Heart right ventricle (tissue), 16 donors: ENCODE results near the gene CFAP119. TPM values are rescaled to one million over a fixed set of nuclear protein-coding genes. Genes with fewer than 3 reads are reported as not detected.

Experiments used
- ATAC-seq, 8 donors: fragments of 200-7000 bp; cut with Tn5 transposase; one replicate each; pipeline ENCODE4 v1.9.1; 2020; ENCODE audit warnings: mild to moderate bottlenecking in 8 of 8, moderate library complexity in 8 of 8, moderate number of reproducible peaks in 1 of 8
- DNase-seq, 2 donors: peaks; one replicate each; pipeline ENCODE4 v3.0.0-alpha.2; 2020
- H3K27ac ChIP-seq, 10 donors: fragments of 200-600 bp; sonication (generic) in 2 of 10; one replicate each; pipeline versions ENCODE4 v1.5.0 to v1.8.0; 2020 to 2022; ENCODE audit warnings: mild to moderate bottlenecking in 3 of 10
- H3K27me3 ChIP-seq, 7 donors: fragments of 200-600 bp; one replicate each; pipeline ENCODE4 v1.8.0; 2021 to 2022; ENCODE audit warnings: mild to moderate bottlenecking in 2 of 7
- H3K36me3 ChIP-seq, 9 donors: fragments of 200-600 bp; sonication (generic) in 1 of 9; one replicate each; pipeline versions ENCODE4 v1.5.0 to v1.8.0; 2020 to 2022; ENCODE audit warnings: mild to moderate bottlenecking in 2 of 9
- H3K4me1 ChIP-seq, 9 donors: fragments of 200-600 bp; sonication (generic) in 1 of 9; one replicate each; pipeline versions ENCODE4 v1.5.0 to v1.8.0; 2020 to 2022; ENCODE audit warnings: mild to moderate bottlenecking in 4 of 9
- H3K4me3 ChIP-seq, 10 donors: fragments of 200-600 bp; sonication (generic) in 2 of 10; one replicate each; pipeline versions ENCODE4 v1.5.0 to v1.8.0; 2020 to 2022; ENCODE audit warnings: mild to moderate bottlenecking in 7 of 10, moderate library complexity in 2 of 10
- H3K9me3 ChIP-seq, 11 donors: fragments of 200-600 bp in 10 of 11; sonication (generic) in 2 of 11; one replicate each; pipeline versions ENCODE4 v1.5.0 to v1.8.0; 2013 to 2022; ENCODE audit warnings: mild to moderate bottlenecking in 2 of 11, control low read depth in 1 of 11, moderate library complexity in 1 of 11
- CTCF ChIP-seq, 9 donors: fragments of 200-600 bp; sonication (generic) in 2 of 9; IDR thresholded peaks; one replicate each; pipeline versions ENCODE4 v1.5.0 to v1.8.0; 2021 to 2022; ENCODE audit warnings: antibody characterized with exemption in 9 of 9, mild to moderate bottlenecking in 5 of 9, moderate library complexity in 1 of 9
- WGBS, 2 donors: extraction: QIAGEN DNeasy Blood & Tissue Kit; methylation state at CpG; one replicate each; pipeline ENCODE4 v1.1.7; 2013; ENCODE audit warnings: inconsistent platforms in 1 of 2; 5-methylcytosine and 5-hydroxymethylcytosine counted together
- intact Hi-C, 10 donors: fragments of 100-400 bp; cut with DNase I; formaldehyde crosslinking; loops; one replicate each; pipeline versions ENCODE4 v1.11.1 to v1.14.2; 2022
- polyA plus RNA-seq, 2 donors: library from polyadenylated mRNA; stranded (reverse); fragments of 200-250 nt; gene quantifications; one replicate each; pipeline ENCODE4 v1.2.3, GENCODE V29; 2013
- total RNA-seq, 10 donors: library from RNA; stranded (reverse); fragmentation: NEBNext Ultra II Directional in 3 of 10; extraction: Animal tissue kit (Norgen Biotek cat#: 25700) in 3 of 10; gene quantifications; one replicate each; pipeline versions ENCODE4 v1.2.1 to v1.2.4, GENCODE V29; 2021 to 2023
- donor health status: Arrhythmogenic right ventricular cardiomyopathy.
- donor health status: ischemic (EF 13 %, LVEDD 7.1; RV severe dilation, severe dysfunction).
- donor health status: healthy with polysubstance abuse.
- donor health status: DM: no; HTN: yes; CAD: no.
- donor health status: DM: no; HTN: no; CAD: no.
- donor health status: ischemic (EF 25% LVEDD 6.9; RV normal size, moderate dysfunction).
- donor health status: ischemic (EF 25% LVEDD 5.7; RV mildly dilated, moderate dysfunction).
- donor health status: healthy.
- donor health status: DM: yes; HTN: yes; CAD: no.
- donor health status: Ischemic cardiomyopathy.
- donor health status: ischemic (EF 35%, LVEDD 5.7; RV mildly dilated, moderate dysfunction).
- donor health status: nonischemic (EF 11% LVEDD 7.7; RV severe dilation, severe dysfunction).
- donor health status: DM: yes; HTN: yes; CAD: no.
- donor health status: PGD.
- donor health status: ischemic (EF 29% LVEDD 5.4; RV normal size, mild dysfunction).
- donor health status: nonischemic (EF 23%, LVEDD 6.1; RV moderate dilation, normal function).

Gene CFAP119
- total and polyA plus RNA-seq, 12 donors, result 0.44 to 2.3 (median 1.1) TPM

DNA sequence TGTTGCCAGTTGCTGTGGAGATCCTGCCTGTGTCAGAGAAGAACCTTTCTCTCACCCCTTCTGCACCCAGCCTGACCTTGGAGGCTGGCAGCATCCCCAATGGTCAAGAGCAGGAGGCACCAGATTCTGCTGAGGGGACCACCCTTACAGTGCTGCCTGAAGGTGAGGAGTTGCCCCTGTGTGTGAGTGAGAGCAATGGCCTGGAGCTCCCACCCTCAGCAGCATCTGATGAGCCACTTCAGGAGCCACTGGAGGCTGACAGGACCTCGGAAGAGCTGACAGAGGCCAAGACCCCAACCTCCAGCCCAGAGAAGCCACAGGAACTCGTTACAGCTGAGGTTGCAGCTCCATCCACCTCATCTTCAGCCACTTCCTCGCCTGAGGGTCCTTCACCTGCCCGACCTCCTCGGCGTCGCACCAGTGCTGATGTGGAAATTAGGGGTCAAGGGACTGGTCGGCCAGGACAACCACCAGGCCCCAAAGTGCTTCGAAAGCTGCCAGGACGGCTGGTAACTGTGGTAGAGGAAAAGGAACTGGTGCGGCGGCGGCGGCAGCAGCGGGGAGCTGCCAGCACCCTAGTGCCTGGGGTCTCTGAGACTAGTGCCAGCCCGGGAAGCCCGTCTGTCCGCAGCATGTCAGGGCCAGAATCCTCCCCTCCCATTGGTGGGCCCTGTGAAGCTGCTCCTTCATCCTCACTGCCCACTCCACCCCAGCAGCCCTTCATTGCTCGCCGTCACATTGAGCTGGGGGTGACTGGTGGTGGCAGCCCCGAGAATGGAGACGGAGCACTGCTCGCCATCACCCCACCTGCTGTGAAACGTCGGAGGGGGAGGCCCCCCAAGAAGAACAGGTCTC, 23.8 kb downstream of the CFAP119 start:
- Histone ChIP-seq H3K4me3 (no peak overlapping the region), H3K36me3 (peaks cover 11 to 88% (median 61%) of the 10 kb centered on the region in 9 donors), H3K27me3 (no peaks in the 10 kb centered on the region), H3K27ac (no peak overlapping the region), H3K4me1 (peaks cover 10 to 31% (median 21%) of the 10 kb centered on the region in 9 donors), H3K9me3 (no peaks in the 10 kb centered on the region)
- WGBS, 2 donors, result 94% methylated on average over 25 of the region's 25 CpGs
- intact Hi-C loops, result no loop called here
- DNase-seq, result no peak
- ATAC-seq, result no peak
- TF ChIP-seq CTCF (IDR thresholded peaks at IDR 0.05), result no peak

DNA sequence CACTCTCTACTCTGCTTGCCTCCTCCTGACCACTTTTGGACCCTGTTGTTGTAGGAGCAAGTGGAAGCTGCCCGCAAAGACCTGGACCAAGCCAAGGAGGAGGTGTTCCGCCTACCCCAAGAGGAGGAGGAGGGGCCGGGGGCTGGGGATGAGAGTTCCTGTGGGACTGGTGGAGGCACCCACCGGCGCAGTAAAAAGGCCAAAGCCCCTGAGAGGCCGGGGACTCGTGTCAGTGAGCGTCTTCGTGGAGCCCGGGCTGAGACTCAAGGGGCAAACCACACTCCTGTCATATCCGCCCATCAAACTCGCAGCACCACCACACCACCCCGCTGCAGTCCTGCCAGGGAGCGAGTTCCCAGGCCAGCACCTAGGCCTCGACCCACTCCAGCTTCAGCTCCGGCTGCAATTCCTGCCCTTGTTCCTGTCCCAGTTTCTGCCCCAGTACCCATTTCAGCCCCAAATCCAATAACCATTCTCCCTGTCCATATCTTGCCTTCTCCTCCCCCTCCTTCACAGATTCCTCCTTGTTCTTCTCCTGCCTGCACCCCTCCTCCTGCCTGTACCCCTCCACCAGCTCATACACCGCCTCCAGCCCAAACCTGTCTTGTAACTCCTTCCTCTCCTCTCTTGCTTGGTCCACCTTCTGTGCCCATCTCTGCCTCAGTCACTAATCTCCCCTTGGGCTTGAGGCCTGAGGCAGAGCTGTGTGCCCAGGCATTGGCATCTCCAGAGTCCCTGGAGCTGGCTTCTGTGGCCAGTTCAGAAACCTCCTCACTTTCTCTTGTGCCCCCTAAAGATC, 24.7 kb downstream of the CFAP119 start:
- DNase-seq (no peak), ATAC-seq (no peak)
- H3K4me1 ChIP-seq, result peaks cover 10 to 29% (median 21%) of the 10 kb centered on the region in 9 donors
- H3K27ac ChIP-seq, result no peak overlapping the region
- intact Hi-C loops, result no loop called here
- no peaks in the 10 kb centered on the region for H3K9me3 ChIP-seq
- H3K27me3 ChIP-seq, result no peaks in the 10 kb centered on the region
- no peak for TF ChIP-seq CTCF (IDR thresholded peaks at IDR 0.05)
- WGBS, 2 donors, result 93% methylated on average over 17 of the region's 17 CpGs
- no peak overlapping the region for H3K4me3 ChIP-seq
- H3K36me3 ChIP-seq, result peaks cover 11 to 88% (median 68%) of the 10 kb centered on the region in 9 donors

DNA sequence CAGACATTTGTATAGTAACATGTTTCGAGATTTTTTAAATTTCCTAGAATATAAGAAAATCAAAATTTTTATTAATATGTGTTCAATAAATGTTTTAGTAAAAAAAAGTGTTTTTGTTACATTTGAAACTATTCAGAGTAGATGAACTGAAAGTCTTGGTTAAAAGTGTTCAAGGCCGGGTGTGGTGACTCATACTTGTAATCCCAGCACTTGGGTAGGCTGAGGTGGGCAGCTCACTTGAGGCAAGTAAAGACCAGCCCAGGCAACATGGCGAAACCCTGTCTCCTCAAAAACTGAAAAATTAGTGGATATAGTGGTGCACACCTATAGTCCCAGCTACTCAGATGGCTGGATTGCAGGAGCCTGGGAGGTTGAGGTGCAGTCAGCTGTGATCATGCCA, 30.5 kb downstream of the CFAP119 start:
- peaks cover 0 to 16% (median 6%) of the 10 kb centered on the region in 9 donors for H3K4me1 ChIP-seq
- ATAC-seq (no peak), DNase-seq (no peak)
- H3K9me3 ChIP-seq, result no peaks in the 10 kb centered on the region
- 95 to 98% methylated on average over 3 of the region's 3 CpGs for WGBS, 2 donors
- no peak overlapping the region for H3K27ac ChIP-seq
- intact Hi-C loops, result no loop called here
- no peak overlapping the region for H3K4me3 ChIP-seq
- H3K27me3 ChIP-seq, result no peaks in the 10 kb centered on the region
- H3K36me3 ChIP-seq, result peaks cover 0 to 100% (median 68%) of the 10 kb centered on the region in 9 donors
- TF ChIP-seq CTCF (IDR thresholded peaks at IDR 0.05), result no peak

DNA sequence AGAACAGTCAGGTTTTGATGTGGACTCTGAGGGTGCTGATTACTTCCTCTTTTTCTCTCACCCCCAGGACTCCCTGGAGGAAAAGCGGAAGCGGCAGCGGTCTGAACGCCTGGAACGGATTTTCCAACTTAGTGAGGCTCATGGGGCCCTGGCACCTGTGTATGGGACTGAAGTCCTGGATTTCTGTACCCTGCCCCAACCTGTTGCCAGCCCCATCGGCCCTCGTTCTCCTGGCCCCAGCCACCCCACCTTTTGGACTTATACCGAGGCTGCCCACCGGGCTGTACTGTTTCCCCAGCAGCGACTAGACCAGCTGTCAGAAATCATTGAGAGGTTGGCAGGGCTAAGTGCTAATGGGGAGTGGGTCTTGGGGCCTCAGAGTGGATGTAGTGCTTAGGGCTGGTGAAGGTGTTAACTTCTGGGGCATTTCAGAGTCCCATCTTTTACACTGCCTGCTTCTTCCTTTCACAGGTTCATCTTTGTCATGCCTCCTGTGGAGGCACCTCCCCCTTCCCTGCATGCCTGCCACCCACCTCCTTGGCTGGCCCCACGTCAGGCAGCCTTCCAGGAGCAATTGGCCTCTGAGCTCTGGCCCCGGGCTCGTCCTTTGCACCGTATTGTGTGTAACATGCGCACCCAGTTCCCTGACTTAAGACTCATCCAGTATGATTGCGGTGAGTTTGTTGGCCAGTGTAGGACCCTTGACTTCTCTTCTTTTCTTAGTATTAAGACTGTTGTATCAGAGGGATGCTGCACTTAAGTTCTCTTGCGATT, 32.8 kb downstream of the CFAP119 start:
- TF ChIP-seq CTCF (IDR thresholded peaks at IDR 0.05), result no peak
- H3K27me3 ChIP-seq, result no peaks in the 10 kb centered on the region
- peaks cover 0 to 35% (median 6%) of the 10 kb centered on the region in 9 donors for H3K4me1 ChIP-seq
- H3K36me3 ChIP-seq, result peaks cover 4 to 100% (median 54%) of the 10 kb centered on the region in 9 donors
- WGBS, 2 donors, result 80% methylated on average over 17 of the region's 17 CpGs
- H3K27ac ChIP-seq, result peak overlapping the region in 2 of 10 donors; percentile 25
- ATAC-seq (peak in 4 of 8 donors; percentile 22 to 51 (median 50)), DNase-seq (no peak)
- intact Hi-C loops, result no loop called here
- no peak overlapping the region for H3K4me3 ChIP-seq
- no peaks in the 10 kb centered on the region for H3K9me3 ChIP-seq
